PC-9 (cell line): ENCODE results near the gene KRTAP10-9. TPM values are rescaled to one million over a fixed set of nuclear protein-coding genes. Genes with fewer than 3 reads are reported as not detected.
"Not testable (repeated sequence)": the region's sequence is repeated elsewhere in the genome, so short reads cannot be mapped to it uniquely, and the experiment has no call there.

Experiments
- BruUV-seq: library from RNA; stranded (reverse); fragments of 400-500 nt; replicated peaks from 2 replicates; lab custom pipeline; 2021; lab: Mats Ljungman, UMichigan
- CTCF ChIA-PET: fragments of 300-600 bp; sonication (Branson Sonifier 250); formaldehyde crosslinking; loops from one replicate; lab custom pipeline; 2022; ENCODE audit warnings: antibody characterized with exemption; lab: Charles Lee
- POLR2A ChIA-PET: fragments of 300-600 bp; sonication (Branson Sonifier 250); formaldehyde crosslinking; loops from one replicate; lab custom pipeline; 2022; ENCODE audit warnings: antibody characterized with exemption; ENCODE audit not compliant: unreplicated experiment; lab: Charles Lee
- DNase-seq, 2 experiments: peaks; one replicate each; pipeline versions ENCODE4 v3.0.0 to v3.0.0-alpha.2; 2015 to 2022; ENCODE audit warnings: mixed read lengths in 1 of 2
- H2AFZ ChIP-seq: fragments of 200-600 bp; sonication (generic); 2 replicates; pipeline ENCODE4 v1.8.1; 2017; ENCODE audit warnings: antibody characterized with exemption
- H3F3A ChIP-seq: fragments of 200-600 bp; sonication (generic); 2 replicates; pipeline ENCODE4 v1.8.1; 2017; ENCODE audit warnings: antibody characterized with exemption, mild to moderate bottlenecking, low read depth; ENCODE audit not compliant: insufficient read depth
- H3K27ac ChIP-seq: fragments of 200-600 bp; sonication (generic); 2 replicates; pipeline ENCODE4 v1.6.1; 2016; ENCODE audit warnings: mixed run types
- H3K27me3 ChIP-seq: fragments of 200-600 bp; sonication (generic); 2 replicates; pipeline ENCODE4 v1.6.1; 2016; ENCODE audit warnings: low read depth, mixed run types; ENCODE audit not compliant: insufficient read depth
- H3K36me3 ChIP-seq: fragments of 200-600 bp; sonication (generic); 2 replicates; pipeline ENCODE4 v1.6.1; 2016; ENCODE audit warnings: low read depth, mixed run types
- H3K4me1 ChIP-seq: fragments of 200-600 bp; sonication (generic); replicated peaks from 2 replicates; pipeline ENCODE4 v1.6.1; 2016; ENCODE audit warnings: mixed run types; ENCODE audit not compliant: insufficient read depth
- H3K4me2 ChIP-seq: fragments of 200-600 bp; sonication (generic); 2 replicates; pipeline ENCODE4 v1.6.1; 2017; ENCODE audit warnings: mixed run types
- H3K4me3 ChIP-seq: fragments of 200-600 bp; sonication (generic); 2 replicates; pipeline ENCODE4 v1.6.1; 2016; ENCODE audit warnings: mixed run types
- H3K79me2 ChIP-seq: fragments of 200-600 bp; sonication (generic); 2 replicates; pipeline ENCODE4 v1.6.1; 2017; ENCODE audit warnings: low read depth, mixed run types
- H3K9me2 ChIP-seq: fragments of 200-600 bp; sonication (generic); 2 replicates; pipeline ENCODE4 v1.8.1; 2017; ENCODE audit warnings: mild to moderate bottlenecking; ENCODE audit not compliant: insufficient read depth
- H3K9me3 ChIP-seq: fragments of 200-600 bp; sonication (generic); 2 replicates; pipeline ENCODE4 v1.8.1; 2016; ENCODE audit warnings: low read depth; ENCODE audit not compliant: insufficient read depth
- H4K20me1 ChIP-seq: fragments of 200-600 bp; sonication (generic); 2 replicates; pipeline ENCODE4 v1.8.1; 2017; ENCODE audit not compliant: insufficient read depth
- CTCF ChIP-seq: fragments of 200-600 bp; sonication (generic); conservative IDR thresholded peaks from 2 replicates; pipeline ENCODE4 v1.6.1; 2017; ENCODE audit warnings: mixed run types, antibody characterized with exemption, mild to moderate bottlenecking, moderate library complexity
- EZH2 ChIP-seq: fragments of 200-600 bp; sonication (generic); IDR thresholded peaks from 2 replicates; pipeline ENCODE4 v1.8.0; 2017; ENCODE audit warnings: antibody characterized with exemption, low read depth
- intact Hi-C: fragments of 100-400 bp; cut with micrococcal nuclease; formaldehyde crosslinking; loops from one replicate; pipeline ENCODE4 v1.10.0; 2022; ENCODE audit not compliant: unreplicated experiment
- total RNA-seq: library from RNA; stranded (reverse); gene quantifications from 2 replicates; pipeline ENCODE4 v1.2.3, GENCODE V29; 2021

KRTAP10-9 gene
- total RNA-seq, 1 experiment from 2014 or later, result not detected

GRCh38 chr21:44627831-44628233 is 939 bp downstream of the KRTAP10-9 start:
- H3K9me2 ChIP-seq, H3K4me2 ChIP-seq, H2AFZ ChIP-seq, H4K20me1 ChIP-seq, H3K9me3 ChIP-seq, H3K36me3 ChIP-seq, BruUV-seq, CTCF ChIA-PET, H3F3A ChIP-seq, H3K79me2 ChIP-seq, H3K4me1 ChIP-seq, intact Hi-C loops, DNase-seq, H3K27ac ChIP-seq, POLR2A ChIA-PET, H3K4me3 ChIP-seq: not testable (repeated sequence)
- H3K27me3 ChIP-seq, result peaks cover 31% of the 10 kb centered on the region

GRCh38 chr21:44628707-44629391 is 2.0 kb downstream of the KRTAP10-9 start:
- POLR2A ChIA-PET, result no interaction called here
- Histone ChIP-seq H2AFZ (no peak overlapping the region), H3F3A (no peaks in the 10 kb centered on the region), H3K9me3 (no peaks in the 10 kb centered on the region), H3K4me2 (no peak overlapping the region), H3K36me3 (no peaks in the 10 kb centered on the region), H3K4me3 (no peak overlapping the region), H3K27ac (no peak overlapping the region), H3K9me2 (no peaks in the 10 kb centered on the region), H3K79me2 (no peaks in the 10 kb centered on the region), H4K20me1 (no peaks in the 10 kb centered on the region), H3K4me1 (no peaks in the 10 kb centered on the region), H3K27me3 (peaks cover 31% of the 10 kb centered on the region)
- BruUV-seq, result no TSS peak
- CTCF ChIA-PET, result no interaction called here
- TF ChIP-seq CTCF (no peak), EZH2 (no peak)
- intact Hi-C loops, result no loop called here
- DNase-seq, result no peak

- CTCF ChIA-PET, result no interaction called here
- no peak overlapping the region for H3K4me2 ChIP-seq
- H3K27ac ChIP-seq, result no peak overlapping the region
- H3K79me2 ChIP-seq, result no peaks in the 10 kb centered on the region
- no peak overlapping the region for H3K4me3 ChIP-seq
- H3K9me2 ChIP-seq, result no peaks in the 10 kb centered on the region
- H3K9me3 ChIP-seq, result no peaks in the 10 kb centered on the region
- POLR2A ChIA-PET, result no interaction called here
- no TSS peak for BruUV-seq
- no peaks in the 10 kb centered on the region for H3F3A ChIP-seq
- H4K20me1 ChIP-seq, result no peaks in the 10 kb centered on the region
- H3K27me3 ChIP-seq, result peaks cover 38% of the 10 kb centered on the region
- H2AFZ ChIP-seq, result no peak overlapping the region
- H3K36me3 ChIP-seq, result no peaks in the 10 kb centered on the region
- no peaks in the 10 kb centered on the region for H3K4me1 ChIP-seq
- no peak for DNase-seq
- intact Hi-C loops, result no loop called here
- TF ChIP-seq CTCF, result no peak
- TF ChIP-seq EZH2, result no peak
Measured at GRCh38 chr21:44630440-44630839, 3.5 kb downstream of the KRTAP10-9 start.

GRCh38 chr21:44632067-44632466 is 5.2 kb downstream of the KRTAP10-9 start:
- TF ChIP-seq CTCF (no peak), EZH2 (no peak)
- Histone ChIP-seq H3K4me2 (no peak overlapping the region), H2AFZ (no peak overlapping the region), H3F3A (no peaks in the 10 kb centered on the region), H3K79me2 (no peaks in the 10 kb centered on the region), H3K9me2 (no peaks in the 10 kb centered on the region), H3K4me3 (no peak overlapping the region), H3K27ac (no peak overlapping the region), H3K4me1 (no peaks in the 10 kb centered on the region), H3K9me3 (no peaks in the 10 kb centered on the region), H3K36me3 (no peaks in the 10 kb centered on the region), H4K20me1 (no peaks in the 10 kb centered on the region), H3K27me3 (peaks cover 47% of the 10 kb centered on the region)
- BruUV-seq, result no TSS peak
- POLR2A ChIA-PET, result no interaction called here
- intact Hi-C loops, result no loop called here
- CTCF ChIA-PET, result no interaction called here
- DNase-seq, result no peak
